ENCODE results near the gene NME8.

GRCh38 chr7:37833818-37834146 is 14.6 kb upstream of the NME8 start:
- TF ChIP-seq CTCF (IDR thresholded peaks at IDR 0.05), result peak; percentile 36
- no peak for TF ChIP-seq EZH2 (IDR thresholded peaks at IDR 0.05; ENCODE audit: borderline replicate concordance, insufficient read depth, low read depth, low read length, poor library complexity, severe bottlenecking)
